ENCODE results near the gene LGR6. TPM values are rescaled to one million over a fixed set of nuclear protein-coding genes. Genes with fewer than 3 reads are reported as not detected.

Gene LGR6
- total RNA-seq, 3 donors from 2014 or later = 2.6 to 11.3 TPM; not detected in 1

- no peaks in the 10 kb centered on the region for H3K27me3 ChIP-seq
- DNase-seq (ENCODE audit: low spot score in 2 of 2) = no peak
- no peaks in the 10 kb centered on the region for H3K4me1 ChIP-seq
- intact Hi-C loops (cut with DNase I; ENCODE audit: low total_unique reads) = no loop called here
- no peak for TF ChIP-seq POLR2AphosphoS5 (IDR thresholded peaks at IDR 0.05)
- TF ChIP-seq CTCF (IDR thresholded peaks at IDR 0.05) = no peak
- no peak for TF ChIP-seq POLR2A (IDR thresholded peaks at IDR 0.05)
- H3K27ac ChIP-seq = peak overlapping the region in 1 of 2 donors; percentile 14
- H3K4me3 ChIP-seq = no peak overlapping the region
- no peaks in the 10 kb centered on the region for H3K9me3 ChIP-seq
- H3K36me3 ChIP-seq = no peaks in the 10 kb centered on the region
Observed at GRCh38 chr1:202215472-202216130, 22.0 kb downstream of the LGR6 start.

- peak in 1 of 2 donors; percentile 86 for DNase-seq (ENCODE audit: low spot score in 2 of 2)
- Histone ChIP-seq H3K4me3 (no peak overlapping the region), H3K36me3 (no peaks in the 10 kb centered on the region), H3K4me1 (no peaks in the 10 kb centered on the region), H3K27me3 (no peaks in the 10 kb centered on the region), H3K9me3 (no peaks in the 10 kb centered on the region), H3K27ac (peak overlapping the region; percentile 14 to 52)
- TF ChIP-seq POLR2A (IDR thresholded peaks at IDR 0.05) = no peak
- TF ChIP-seq POLR2AphosphoS5 (IDR thresholded peaks at IDR 0.05) = peak in 1 of 3 donors; percentile 46
- intact Hi-C loops (cut with DNase I; ENCODE audit: low total_unique reads) = no loop called here
Observed at GRCh38 chr1:202216691-202217090, 23.1 kb downstream of the LGR6 start.

GRCh38 chr1:202217516-202217915 is 23.9 kb downstream of the LGR6 start:
- H3K9me3 ChIP-seq = no peaks in the 10 kb centered on the region
- H3K27ac ChIP-seq = peak overlapping the region; percentile 14 to 19
- no peaks in the 10 kb centered on the region for H3K36me3 ChIP-seq
- H3K4me1 ChIP-seq = no peaks in the 10 kb centered on the region
- DNase-seq (ENCODE audit: low spot score in 2 of 2) = peak in 1 of 2 donors; percentile 73
- no peak overlapping the region for H3K4me3 ChIP-seq
- no peak for TF ChIP-seq CTCF (IDR thresholded peaks at IDR 0.05)
- TF ChIP-seq POLR2AphosphoS5 (IDR thresholded peaks at IDR 0.05) = no peak
- no peak for TF ChIP-seq POLR2A (IDR thresholded peaks at IDR 0.05)
- intact Hi-C loops (cut with DNase I; ENCODE audit: low total_unique reads) = no loop called here
- H3K27me3 ChIP-seq = no peaks in the 10 kb centered on the region

GRCh38 chr1:202217951-202218350 is 24.4 kb downstream of the LGR6 start:
- intact Hi-C loops (cut with DNase I; ENCODE audit: low total_unique reads) = no loop called here
- no peak for DNase-seq (ENCODE audit: low spot score in 2 of 2)
- H3K4me3 ChIP-seq = no peak overlapping the region
- no peaks in the 10 kb centered on the region for H3K9me3 ChIP-seq
- no peaks in the 10 kb centered on the region for H3K27me3 ChIP-seq
- H3K27ac ChIP-seq = peak overlapping the region in 1 of 2 donors; percentile 61
- TF ChIP-seq CTCF (IDR thresholded peaks at IDR 0.05) (no peak), POLR2AphosphoS5 (IDR thresholded peaks at IDR 0.05) (no peak), POLR2A (IDR thresholded peaks at IDR 0.05) (no peak)
- H3K4me1 ChIP-seq = no peaks in the 10 kb centered on the region
- no peaks in the 10 kb centered on the region for H3K36me3 ChIP-seq

- intact Hi-C loops (cut with DNase I; ENCODE audit: low total_unique reads) = no loop called here
- H3K4me1 ChIP-seq = no peaks in the 10 kb centered on the region
- DNase-seq (ENCODE audit: low spot score in 2 of 2) = no peak
- no peak overlapping the region for H3K4me3 ChIP-seq
- no peak for TF ChIP-seq CTCF (IDR thresholded peaks at IDR 0.05)
- no peak for TF ChIP-seq POLR2A (IDR thresholded peaks at IDR 0.05)
- TF ChIP-seq POLR2AphosphoS5 (IDR thresholded peaks at IDR 0.05) = no peak
- H3K27me3 ChIP-seq = no peaks in the 10 kb centered on the region
- no peaks in the 10 kb centered on the region for H3K9me3 ChIP-seq
- H3K36me3 ChIP-seq = no peaks in the 10 kb centered on the region
- no peak overlapping the region for H3K27ac ChIP-seq
Observed at GRCh38 chr1:202220733-202221132, 27.1 kb downstream of the LGR6 start.

Data from breast epithelium (tissue), 4 donors.